Measurements from ENCODE around the gene SLC22A3. TPM values are rescaled to one million over a fixed set of nuclear protein-coding genes. Genes with fewer than 3 reads are reported as not detected.

Gene SLC22A3
- total and polyA plus RNA-seq, 2 of the 13 experiments (the other 11 are each of a cell fraction or from before 2014, with no cell fraction given): 12.0 to 31.5 TPM

- TF ChIP-seq ATF5 (CRISPR knock-in tag; IDR thresholded peaks at IDR 0.05; ENCODE audit: low read depth) (no peak), PAF1 (CRISPR knock-in tag; IDR thresholded peaks at IDR 0.05) (no peak), CCDC6 (CRISPR knock-in tag; IDR thresholded peaks at IDR 0.05) (0 out of 2 replicates have a peak, but pooled peaks have one; percentile 21), ZNF839 (CRISPR knock-in tag; IDR thresholded peaks at IDR 0.05; ENCODE audit: borderline replicate concordance) (0 out of 2 replicates have a peak, but pooled peaks have one; percentile 63)
Measured at GRCh38 chr6:160348223-160349019, at the start of gene SLC22A3 (continued).

- BruUV-seq (replicated peaks): no TSS peak
- ATAC-seq (no peak), FAIRE-seq (no peak), DNase-seq (ENCODE audit: low spot score) (no peak)
- H2AFZ ChIP-seq (ENCODE audit: low read length): no peak overlapping the region
- H3K27me3 ChIP-seq (ENCODE audit: control insufficient read depth in 1 of 2, insufficient read depth in 2 of 2, low read length in 2 of 2): no peaks in the 10 kb centered on the region
- TF ChIP-seq ZNF772 (CRISPR knock-in tag; IDR thresholded peaks at IDR 0.05): no peak
- no peak for TF ChIP-seq ZNF432 (CRISPR knock-in tag; IDR thresholded peaks at IDR 0.05; ENCODE audit: borderline replicate concordance)
- TF ChIP-seq RBAK (CRISPR knock-in tag; IDR thresholded peaks at IDR 0.05): no peak
- TF ChIP-seq ZNF446 (CRISPR knock-in tag; IDR thresholded peaks at IDR 0.05): no peak
- no peak for TF ChIP-seq RFX3 (CRISPR knock-in tag; IDR thresholded peaks at IDR 0.05)
- no peak for TF ChIP-seq ZKSCAN5 (CRISPR knock-in tag; IDR thresholded peaks at IDR 0.05)
- TF ChIP-seq ZNF670 (CRISPR knock-in tag; IDR thresholded peaks at IDR 0.05; ENCODE audit: borderline replicate concordance): no peak
- no peak for TF ChIP-seq ZNF781 (CRISPR knock-in tag; IDR thresholded peaks at IDR 0.05; ENCODE audit: borderline replicate concordance, not compliant biosample characterization)
- no peak for TF ChIP-seq DMAP1 (CRISPR knock-in tag; IDR thresholded peaks at IDR 0.05)
- no peak for TF ChIP-seq TARDBP (CRISPR knock-in tag; IDR thresholded peaks at IDR 0.05)
- no peak for TF ChIP-seq MTF2 (CRISPR knock-in tag; IDR thresholded peaks at IDR 0.05; ENCODE audit: borderline replicate concordance)
- 87% methylated on average over 11 of the region's 11 CpGs for WGBS (ENCODE audit: low lambda C conversion rate)
- CTCF ChIA-PET (ENCODE audit: low intra/inter-chr PET ratio, low total read pairs): no interaction called here
- no peak overlapping the region for H3K9ac ChIP-seq (ENCODE audit: insufficient read depth, low read depth, low read length)
- in situ Hi-C loops (cut with HindIII; ENCODE audit: extremely low pct_ligation_motif_present, low pct_unique_long_range_greater_than_20kb): no loop called here
- H3K36me3 ChIP-seq (replicated peaks in 1 of 2; ENCODE audit: control insufficient read depth in 1 of 2, insufficient read depth in 2 of 2, low read length in 2 of 2): no peaks in the 10 kb centered on the region
- intact Hi-C loops (cut with micrococcal nuclease; ENCODE audit: unreplicated experiment): no loop called here
- H3K79me2 ChIP-seq (ENCODE audit: insufficient read depth, low read length): no peaks in the 10 kb centered on the region
- H3K9me3 ChIP-seq (ENCODE audit: low read length): peaks cover 16% of the 10 kb centered on the region
- no peak overlapping the region for H3K4me3 ChIP-seq (replicated peaks in 1 of 3; ENCODE audit: insufficient read depth in 1 of 3, low read depth in 2 of 3, low read length in 3 of 3)
- POLR2A ChIA-PET: no interaction called here
- no peaks in the 10 kb centered on the region for H4K20me1 ChIP-seq (ENCODE audit: insufficient read depth, low read length)
- no peak overlapping the region for H3K27ac ChIP-seq (ENCODE audit: extremely low read length, insufficient read depth, low read length)
- no peak overlapping the region; the same call in 1 of the 2 replicates for H3K4me2 ChIP-seq (ENCODE audit: low read depth, low read length)
- peaks cover 14% of the 10 kb centered on the region for H3K4me1 ChIP-seq (ENCODE audit: insufficient read depth, low read length)
Measured at GRCh38 chr6:160299559-160299958, 48.6 kb upstream of the SLC22A3 start.

Data from HepG2 (cell line).